HG03159 (cell line): ENCODE results near the gene HSPA12A.

Experiments
- ATAC-seq: cut with Tn5 transposase; IDR thresholded peaks from one replicate; pipeline ENCODE4 v1.9.1; 2021; ENCODE audit warnings: mild to moderate bottlenecking, moderate library complexity; ENCODE audit not compliant: unreplicated experiment

The HSPA12A gene

GRCh38 chr10:116694243-116694926, 48.0 kb downstream of the HSPA12A start:
- ATAC-seq, result no peak

GRCh38 chr10:116692225-116692624, 50.1 kb downstream of the HSPA12A start:
- no peak for ATAC-seq

GRCh38 chr10:116691635-116692034, 50.7 kb downstream of the HSPA12A start:
- ATAC-seq, result no peak

GRCh38 chr10:116690356-116691322, 51.7 kb downstream of the HSPA12A start:
- no peak for ATAC-seq

- no peak for ATAC-seq
These were observed 52.6 kb downstream of the HSPA12A start for GRCh38 chr10:116689744-116690143.

- ATAC-seq, result no peak
These were observed 53.4 kb downstream of the HSPA12A start for GRCh38 chr10:116688741-116689495.

GRCh38 chr10:116688241-116688711, 54.1 kb downstream of the HSPA12A start:
- no peak for ATAC-seq

GRCh38 chr10:116687633-116688032, 54.7 kb downstream of the HSPA12A start:
- ATAC-seq, result no peak

GRCh38 chr10:116686632-116687031, 55.7 kb downstream of the HSPA12A start:
- ATAC-seq, result no peak

GRCh38 chr10:116685807-116686206, 56.6 kb downstream of the HSPA12A start:
- ATAC-seq, result no peak

- no peak for ATAC-seq
These were observed 57.6 kb downstream of the HSPA12A start for GRCh38 chr10:116684781-116685180.

GRCh38 chr10:116683821-116684220, 58.5 kb downstream of the HSPA12A start:
- no peak for ATAC-seq

GRCh38 chr10:116683166-116683565, 59.2 kb downstream of the HSPA12A start:
- ATAC-seq, result no peak

GRCh38 chr10:116679351-116679750, 63.0 kb downstream of the HSPA12A start:
- no peak for ATAC-seq

- no peak for ATAC-seq
These were observed 65.7 kb downstream of the HSPA12A start for GRCh38 chr10:116676633-116677032.

- ATAC-seq, result no peak
These were observed 66.2 kb downstream of the HSPA12A start for GRCh38 chr10:116676118-116676517.

GRCh38 chr10:116674901-116675423, 67.4 kb downstream of the HSPA12A start:
- ATAC-seq, result no peak

GRCh38 chr10:116673866-116674265, 68.5 kb downstream of the HSPA12A start:
- no peak for ATAC-seq

- ATAC-seq, result no peak
These were observed 69.5 kb downstream of the HSPA12A start for GRCh38 chr10:116672891-116673290.

GRCh38 chr10:116671274-116671926, 71.0 kb downstream of the HSPA12A start:
- ATAC-seq, result no peak
